Measurements from ENCODE around the gene NFE2L2. TPM values are rescaled to one million over a fixed set of nuclear protein-coding genes. Genes with fewer than 3 reads are reported as not detected.
A peak's percentile ranks its signal among the peaks of the same experiment; 100 is the strongest.

NFE2L2 gene
- total and polyA plus RNA-seq, 9 of the 15 experiments (the other 6 are each of a cell fraction or from before 2014, with no cell fraction given): 29.3 to 120 (median 59.3) TPM

DNA sequence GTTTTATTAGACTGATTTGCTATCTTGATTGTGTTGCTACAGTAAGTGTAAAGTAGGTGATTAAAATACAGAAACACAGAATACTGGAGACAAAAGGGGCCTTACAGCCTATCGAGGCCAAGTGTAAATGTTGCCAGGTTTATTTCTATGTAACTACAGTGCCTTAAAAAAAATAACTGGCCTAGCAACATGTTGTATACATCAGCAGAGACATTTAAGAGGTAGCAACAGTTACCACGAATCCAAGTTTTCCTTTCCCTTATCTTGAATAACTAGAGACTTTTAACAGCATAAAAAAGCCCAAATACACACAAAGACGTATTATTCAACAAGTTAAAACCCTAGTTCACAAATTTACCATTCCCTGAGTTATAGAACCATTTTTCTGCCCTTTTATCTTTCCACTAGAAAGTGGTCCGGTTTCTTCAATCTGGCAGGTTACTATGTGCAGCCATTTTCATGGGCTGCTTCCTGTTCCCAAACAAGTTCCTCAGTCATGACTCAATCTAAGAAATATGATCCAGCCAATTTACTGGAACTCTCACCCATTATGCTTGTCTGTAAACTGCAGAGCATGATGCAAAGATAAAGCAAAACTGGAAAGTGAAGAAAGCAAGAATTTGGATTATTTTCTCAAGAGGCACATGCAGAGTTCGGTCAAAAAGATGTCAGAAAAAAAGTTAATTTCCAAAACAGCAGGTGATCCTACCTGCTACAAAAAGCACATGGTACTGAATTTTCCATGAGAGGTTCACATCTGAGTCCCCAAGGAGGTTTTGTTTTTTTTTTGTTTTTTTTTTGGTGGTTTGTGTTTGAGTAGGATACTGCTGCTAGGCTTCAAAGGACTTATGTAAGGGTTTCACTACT lies 22.2 kb downstream of the NFE2L2 start (continued):
- no peak for TF ChIP-seq BCLAF1 (IDR thresholded peaks at IDR 0.05; ENCODE audit: borderline replicate concordance in 1 of 2, control insufficient read depth in 1 of 2, low read depth in 2 of 2, low read length in 1 of 2)
- TF ChIP-seq SPI1 (IDR thresholded peaks at IDR 0.05; ENCODE audit: borderline replicate concordance, low read depth, low read length): peak; percentile 63; the same call in 1 of the 2 replicates
- no peak for TF ChIP-seq CBX2 (IDR thresholded peaks at IDR 0.05; ENCODE audit: insufficient read depth, low read length, poor library complexity, severe bottlenecking)
- TF ChIP-seq TAL1 (IDR thresholded peaks at IDR 0.05): peak; percentile 61
- TF ChIP-seq TRIM24 (IDR thresholded peaks at IDR 0.05): peak; percentile 49 to 81; a peak in 3 of 4 replicates
- no peak for TF ChIP-seq ZNF408 (CRISPR knock-in tag; IDR thresholded peaks at IDR 0.05; ENCODE audit: low read depth)
- TF ChIP-seq ATF7 (IDR thresholded peaks at IDR 0.05): peak; percentile 92
- peak; percentile 62; the same call in 1 of the 2 replicates for TF ChIP-seq PHF21A (IDR thresholded peaks at IDR 0.05; ENCODE audit: borderline replicate concordance, low read depth)
- TF ChIP-seq PBX2 (CRISPR knock-in tag; IDR thresholded peaks at IDR 0.05; ENCODE audit: low read depth): no peak
- TF ChIP-seq PBX2 (tag; conservative IDR thresholded peaks at IDR 0.05; ENCODE audit: low read depth): peak; percentile 81
- TF ChIP-seq HDGF (IDR thresholded peaks at IDR 0.05): no peak
- TF ChIP-seq CREBBP (IDR thresholded peaks at IDR 0.05; ENCODE audit: low read depth, low read length): no peak
- TF ChIP-seq MBD1 (CRISPR knock-in tag; IDR thresholded peaks at IDR 0.05): 0 out of 2 replicates have a peak, but pooled peaks have one; percentile 36
- TF ChIP-seq, protein P1, sequence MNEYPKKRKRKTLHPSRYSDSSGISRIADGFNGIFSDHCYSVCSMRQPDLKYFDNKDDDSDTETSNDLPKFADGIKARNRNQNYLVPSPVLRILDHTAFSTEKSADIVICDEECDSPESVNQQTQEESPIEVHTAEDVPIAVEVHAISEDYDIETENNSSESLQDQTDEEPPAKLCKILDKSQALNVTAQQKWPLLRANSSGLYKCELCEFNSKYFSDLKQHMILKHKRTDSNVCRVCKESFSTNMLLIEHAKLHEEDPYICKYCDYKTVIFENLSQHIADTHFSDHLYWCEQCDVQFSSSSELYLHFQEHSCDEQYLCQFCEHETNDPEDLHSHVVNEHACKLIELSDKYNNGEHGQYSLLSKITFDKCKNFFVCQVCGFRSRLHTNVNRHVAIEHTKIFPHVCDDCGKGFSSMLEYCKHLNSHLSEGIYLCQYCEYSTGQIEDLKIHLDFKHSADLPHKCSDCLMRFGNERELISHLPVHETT (CRISPR knock-in tag; conservative IDR thresholded peaks at IDR 0.05 in 1 of 2, IDR thresholded peaks at IDR 0.05 in 1 of 2): 0 out of 4 replicates have a peak, but pooled peaks of 1 of the 2 experiments have one; percentile 42
- peak; percentile 6 for TF ChIP-seq ASH1L (IDR thresholded peaks at IDR 0.05; ENCODE audit: borderline replicate concordance, low read depth, partially characterized antibody)
- no peak for TF ChIP-seq MCM2 (IDR thresholded peaks at IDR 0.05; ENCODE audit: low read depth)
- no peak for TF ChIP-seq EGR1 (conservative IDR thresholded peaks at IDR 0.05)
- peak; percentile 17; the same call in 1 of the 2 replicates for TF ChIP-seq MAFK (IDR thresholded peaks at IDR 0.05; ENCODE audit: low read length)

Data from K562 (cell line).